Inflammatory macrophage treated with lipopolysaccharide for 4 hours (primary cell): ENCODE data around the gene TSPAN4.

ENCODE experiments used
- DNase-seq: peaks from one replicate; pipeline ENCODE4 v3.0.0-alpha.2; 2020

The TSPAN4 gene

GRCh38 chr11:853682-854448, 11.2 kb downstream of the TSPAN4 start:
- DNase-seq: no peak

GRCh38 chr11:854601-855329, 12.1 kb downstream of the TSPAN4 start:
- DNase-seq: no peak

- no peak for DNase-seq
Observed at GRCh38 chr11:855330-855674, 12.7 kb downstream of the TSPAN4 start.

GRCh38 chr11:855796-856195, 13.1 kb downstream of the TSPAN4 start:
- no peak for DNase-seq

- no peak for DNase-seq
Observed at GRCh38 chr11:856397-856796, 13.7 kb downstream of the TSPAN4 start.

GRCh38 chr11:858053-858761, 15.6 kb downstream of the TSPAN4 start:
- DNase-seq: no peak

GRCh38 chr11:858762-859339, 16.2 kb downstream of the TSPAN4 start:
- no peak for DNase-seq

- no peak for DNase-seq
Observed at GRCh38 chr11:859394-860131, 16.9 kb downstream of the TSPAN4 start.

- no peak for DNase-seq
Observed at GRCh38 chr11:860234-861104, 17.8 kb downstream of the TSPAN4 start.

GRCh38 chr11:861105-861479, 18.4 kb downstream of the TSPAN4 start:
- DNase-seq: no peak

GRCh38 chr11:862081-862661, 19.5 kb downstream of the TSPAN4 start:
- no peak for DNase-seq

GRCh38 chr11:862696-863022, 20.0 kb downstream of the TSPAN4 start:
- DNase-seq: no peak

- DNase-seq: no peak
Observed at GRCh38 chr11:863023-863909, 20.6 kb downstream of the TSPAN4 start.

GRCh38 chr11:863910-864827, 21.5 kb downstream of the TSPAN4 start:
- no peak for DNase-seq

GRCh38 chr11:864898-865297, 22.2 kb downstream of the TSPAN4 start:
- DNase-seq: no peak

GRCh38 chr11:865462-866430, 23.1 kb downstream of the TSPAN4 start:
- DNase-seq: no peak

GRCh38 chr11:866481-866880, 23.8 kb downstream of the TSPAN4 start:
- no peak for DNase-seq

- DNase-seq: no peak
Observed at GRCh38 chr11:867856-868358, 25.3 kb downstream of the TSPAN4 start.
